Stomach (tissue), 9 donors: ENCODE measurements around the gene TMEM81. TPM values are rescaled to one million over a fixed set of nuclear protein-coding genes. Genes with fewer than 3 reads are reported as not detected.

Experiments used
- DNase-seq, 2 donors: peaks; one replicate each; pipeline versions ENCODE4 v3.0.0 to v3.0.0-alpha.2; 2013 to 2019
- H3K27ac ChIP-seq, 5 donors: fragments of 200-600 bp in 4 of 5; sonication (generic) in 4 of 5; one replicate each; pipeline ENCODE4 v1.5.1; 2013 to 2019; ENCODE audit warnings: mild to moderate bottlenecking in 1 of 5, moderate library complexity in 1 of 5
- H3K27me3 ChIP-seq, 3 donors: fragments of 200-600 bp; sonication (generic); one replicate each; pipeline ENCODE4 v1.5.1; 2017 to 2019; ENCODE audit warnings: mixed run types in 1 of 3
- H3K36me3 ChIP-seq, 4 donors: fragments of 200-600 bp; sonication (generic); 1 replicate in 3 of 4; 2 replicates in 1 of 4; pipeline ENCODE4 v1.5.1; 2016 to 2019
- H3K4me1 ChIP-seq, 4 donors: fragments of 200-600 bp; sonication (generic); one replicate each; pipeline ENCODE4 v1.5.1; 2016 to 2019
- H3K4me3 ChIP-seq, 4 donors: fragments of 200-600 bp; sonication (generic) in 3 of 4; one replicate each; pipeline ENCODE4 v1.5.1; 2016 to 2019; ENCODE audit warnings: mild to moderate bottlenecking in 1 of 4
- H3K9me3 ChIP-seq, 4 donors: fragments of 200-600 bp; sonication (generic); one replicate each; pipeline ENCODE4 v1.5.1; 2016 to 2019
- EP300 ChIP-seq: sonication (generic); formaldehyde crosslinking; IDR thresholded peaks from one replicate; pipeline ENCODE4 v1.6.1; 2017; ENCODE audit warnings: antibody characterized with exemption
- POLR2A ChIP-seq, 4 donors: fragments of 450-650 bp; IDR thresholded peaks; one replicate each; pipeline ENCODE4 v1.6.1; 2016; ENCODE audit warnings: antibody characterized with exemption in 4 of 4, control low read depth in 2 of 4, mild to moderate bottlenecking in 1 of 4, moderate library complexity in 1 of 4
- POLR2AphosphoS5 ChIP-seq, 3 donors: sonication (generic); formaldehyde crosslinking; IDR thresholded peaks; one replicate each; pipeline ENCODE4 v1.6.1; 2016; ENCODE audit warnings: antibody characterized with exemption in 3 of 3
- WGBS, 5 donors: extraction: QIAGEN DNeasy Blood & Tissue Kit in 3 of 5; methylation state at CpG; one replicate each; pipeline versions ENCODE4 v1.1.5 to v1.1.7; 2013 to 2018; 5-methylcytosine and 5-hydroxymethylcytosine counted together
- intact Hi-C: fragments of 100-400 bp; cut with DNase I; formaldehyde crosslinking; loops from one replicate; pipeline ENCODE4 v1.15.1; 2023; ENCODE audit warnings: low total_unique reads
- polyA plus RNA-seq, 3 donors: library from polyadenylated mRNA; stranded (reverse); fragments of 200-250 nt; gene quantifications; one replicate each; pipeline ENCODE4 v1.2.3, GENCODE V29; 2013
- total RNA-seq, 5 donors: library from RNA; depleted of rRNA; stranded (reverse); fragments of >200 nt; gene quantifications; one replicate each; pipeline versions ENCODE4 v1.1.0 to v1.2.3, GENCODE V29; 2014 to 2016
- TF ChIP-seq, protein P1 (sequence below), 7 experiments: fragments of 450-650 bp in 4 of 7; fragments of 200-600 bp in 3 of 7; sonication (generic) in 3 of 7; IDR thresholded peaks; one replicate each; pipeline ENCODE4 v1.5.1; 2016 to 2019; ENCODE audit warnings: antibody characterized with exemption in 7 of 7, control low read depth in 2 of 7, mild to moderate bottlenecking in 1 of 7
- donor health status: healthy with polysubstance abuse.
- donor health status: Bipolar disorder and iron deficiency.
- donor health status: healthy.

TMEM81 gene
- total and polyA plus RNA-seq, 8 donors: 1.1 to 10.3 (median 1.8) TPM; not detected in 4

DNA sequence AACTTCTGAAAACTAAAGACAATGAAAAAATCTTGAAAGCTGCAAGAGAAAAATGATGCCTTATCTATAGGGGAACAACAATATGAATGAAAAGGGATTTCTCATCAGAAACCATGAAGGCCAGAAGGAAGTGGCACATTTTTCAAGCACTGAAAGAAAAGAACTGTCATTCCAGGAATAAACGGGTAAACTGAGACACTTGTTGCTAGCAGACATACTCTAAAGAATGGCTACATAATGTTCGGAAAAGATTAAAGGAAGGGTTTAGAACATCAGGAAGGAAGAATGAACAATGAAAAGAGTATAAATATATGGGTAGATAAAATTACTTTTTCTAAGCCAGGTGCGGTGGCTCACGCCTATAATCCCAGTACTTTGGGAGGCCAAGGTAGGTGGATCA is 23.1 kb upstream of the TMEM81 start:
- TF ChIP-seq EP300 (no peak), POLR2A (IDR thresholded peaks at IDR 0.05) (no peak), POLR2AphosphoS5 (IDR thresholded peaks at IDR 0.05) (no peak)
- TF ChIP-seq, protein P1, sequence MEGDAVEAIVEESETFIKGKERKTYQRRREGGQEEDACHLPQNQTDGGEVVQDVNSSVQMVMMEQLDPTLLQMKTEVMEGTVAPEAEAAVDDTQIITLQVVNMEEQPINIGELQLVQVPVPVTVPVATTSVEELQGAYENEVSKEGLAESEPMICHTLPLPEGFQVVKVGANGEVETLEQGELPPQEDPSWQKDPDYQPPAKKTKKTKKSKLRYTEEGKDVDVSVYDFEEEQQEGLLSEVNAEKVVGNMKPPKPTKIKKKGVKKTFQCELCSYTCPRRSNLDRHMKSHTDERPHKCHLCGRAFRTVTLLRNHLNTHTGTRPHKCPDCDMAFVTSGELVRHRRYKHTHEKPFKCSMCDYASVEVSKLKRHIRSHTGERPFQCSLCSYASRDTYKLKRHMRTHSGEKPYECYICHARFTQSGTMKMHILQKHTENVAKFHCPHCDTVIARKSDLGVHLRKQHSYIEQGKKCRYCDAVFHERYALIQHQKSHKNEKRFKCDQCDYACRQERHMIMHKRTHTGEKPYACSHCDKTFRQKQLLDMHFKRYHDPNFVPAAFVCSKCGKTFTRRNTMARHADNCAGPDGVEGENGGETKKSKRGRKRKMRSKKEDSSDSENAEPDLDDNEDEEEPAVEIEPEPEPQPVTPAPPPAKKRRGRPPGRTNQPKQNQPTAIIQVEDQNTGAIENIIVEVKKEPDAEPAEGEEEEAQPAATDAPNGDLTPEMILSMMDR (IDR thresholded peaks at IDR 0.05): no peak
- intact Hi-C loops: no loop called here
- Histone ChIP-seq H3K9me3 (no peaks in the 10 kb centered on the region), H3K4me3 (no peak overlapping the region), H3K4me1 (no peaks in the 10 kb centered on the region), H3K27ac (no peak overlapping the region), H3K36me3 (peaks cover 28 to 99% (median 95%) of the 10 kb centered on the region in 4 donors), H3K27me3 (no peaks in the 10 kb centered on the region)
- 92 to 97% (median 95%) methylated on average over 4 of the region's 4 CpGs for WGBS, 5 donors
- no peak for DNase-seq

DNA sequence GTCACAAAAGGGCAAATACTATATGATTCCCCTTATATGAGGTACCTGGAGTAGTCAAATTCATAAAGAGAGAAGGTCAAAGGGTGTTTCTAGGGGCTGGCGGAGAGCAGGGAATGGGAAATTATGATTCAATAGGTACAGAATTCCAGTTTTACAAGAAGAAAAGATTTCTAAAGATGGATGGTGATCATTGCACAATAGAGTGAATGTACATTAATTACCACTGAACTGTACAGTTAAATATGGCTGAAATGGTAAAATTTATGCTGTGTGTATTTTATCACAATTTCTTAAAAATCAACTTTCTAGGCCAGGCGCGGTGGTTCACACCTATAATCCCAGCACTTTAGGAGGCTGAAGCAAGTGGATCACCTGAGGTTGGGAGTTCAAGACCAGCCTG is 18.1 kb upstream of the TMEM81 start:
- Histone ChIP-seq H3K27ac (no peak overlapping the region), H3K36me3 (peaks cover 70 to 100% (median 97%) of the 10 kb centered on the region in 4 donors), H3K27me3 (no peaks in the 10 kb centered on the region), H3K9me3 (no peaks in the 10 kb centered on the region), H3K4me3 (no peak overlapping the region), H3K4me1 (no peaks in the 10 kb centered on the region)
- intact Hi-C loops: no loop called here
- DNase-seq: no peak
- TF ChIP-seq, protein P1 (IDR thresholded peaks at IDR 0.05): no peak
- no peak for TF ChIP-seq POLR2AphosphoS5 (IDR thresholded peaks at IDR 0.05)
- no peak for TF ChIP-seq POLR2A (IDR thresholded peaks at IDR 0.05)
- no peak for TF ChIP-seq EP300
- 96 to 100% (median 98%) methylated on average over 3 of the region's 3 CpGs for WGBS, 5 donors

DNA sequence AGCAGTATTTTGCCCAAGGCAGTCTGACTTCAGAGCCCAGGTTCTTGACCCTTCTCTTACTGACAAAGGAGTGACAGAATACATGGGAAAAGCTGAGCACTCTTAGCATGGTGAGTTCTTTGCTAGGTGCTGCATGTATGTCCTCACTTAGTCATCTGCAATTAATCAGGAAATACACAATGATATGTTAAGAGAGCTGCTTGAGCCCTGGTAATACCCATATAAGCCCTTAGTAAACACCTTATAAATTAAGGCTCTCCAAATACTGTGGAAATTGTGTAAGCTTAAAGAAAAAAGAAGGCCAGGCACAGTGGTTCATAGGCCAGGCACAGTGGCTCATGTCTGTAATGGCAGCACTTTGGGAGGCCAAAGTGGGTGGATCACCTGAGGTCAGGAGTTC is 14.0 kb upstream of the TMEM81 start:
- H3K4me3 ChIP-seq: no peak overlapping the region
- TF ChIP-seq, protein P1 (IDR thresholded peaks at IDR 0.05): no peak
- TF ChIP-seq EP300: no peak
- TF ChIP-seq POLR2AphosphoS5 (IDR thresholded peaks at IDR 0.05): no peak
- no peak for TF ChIP-seq POLR2A (IDR thresholded peaks at IDR 0.05)
- intact Hi-C loops: no loop called here
- H3K27ac ChIP-seq: no peak overlapping the region
- no peaks in the 10 kb centered on the region for H3K4me1 ChIP-seq
- H3K27me3 ChIP-seq: no peaks in the 10 kb centered on the region
- H3K9me3 ChIP-seq: no peaks in the 10 kb centered on the region
- H3K36me3 ChIP-seq: peaks cover 83 to 99% (median 99%) of the 10 kb centered on the region in 4 donors
- no peak for DNase-seq

DNA sequence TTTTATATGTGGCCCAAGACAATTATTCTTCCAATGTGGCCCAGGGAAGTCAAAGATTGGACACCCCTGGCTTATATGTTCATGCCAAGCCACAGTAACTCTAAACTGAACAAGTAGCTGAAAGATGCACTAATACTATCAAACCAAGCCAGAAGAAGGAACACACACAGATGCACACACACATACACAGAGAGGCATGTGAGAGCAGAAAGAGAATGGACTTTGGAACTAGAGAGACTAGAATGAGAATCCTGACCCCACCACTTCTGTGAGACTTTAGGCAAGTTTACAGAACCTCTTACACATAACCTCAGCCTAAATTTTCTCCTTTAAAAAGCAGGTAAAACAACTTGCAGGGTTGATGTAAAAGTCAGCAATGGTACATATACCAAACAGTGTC is 11.2 kb upstream of the TMEM81 start:
- H3K9me3 ChIP-seq: no peaks in the 10 kb centered on the region
- H3K36me3 ChIP-seq: peaks cover 71 to 98% (median 97%) of the 10 kb centered on the region in 4 donors

More for the DNA sequence above, 11.2 kb upstream of the TMEM81 start:
- Histone ChIP-seq H3K27me3 (no peaks in the 10 kb centered on the region), H3K4me3 (no peak overlapping the region), H3K4me1 (no peaks in the 10 kb centered on the region), H3K27ac (no peak overlapping the region)
- TF ChIP-seq POLR2A (IDR thresholded peaks at IDR 0.05): no peak
- TF ChIP-seq POLR2AphosphoS5 (IDR thresholded peaks at IDR 0.05): no peak
- TF ChIP-seq EP300: no peak
- TF ChIP-seq, protein P1 (IDR thresholded peaks at IDR 0.05): no peak
- no peak for DNase-seq
- intact Hi-C loops: no loop called here
